SU-DHL-6 (cell line): ENCODE measurements around the gene MAP1B.

ENCODE experiments used
- H2AFZ ChIP-seq: fragments of 200-600 bp; sonication (generic); 2 replicates; pipeline ENCODE4 v1.6.1; 2014; ENCODE audit warnings: low read depth, mild to moderate bottlenecking, moderate library complexity, mixed read lengths, antibody characterized with exemption, low read length; ENCODE audit not compliant: severe bottlenecking
- H3F3A ChIP-seq: fragments of 200-600 bp; shearing (Covaris generic); 2 replicates; pipeline ENCODE4 v1.6.0; 2016; ENCODE audit warnings: antibody characterized with exemption, mild to moderate bottlenecking; ENCODE audit not compliant: insufficient read depth
- H3K27ac ChIP-seq: fragments of 200-600 bp; sonication (generic); 2 replicates; pipeline ENCODE4 v1.5.1; 2016; ENCODE audit warnings: low read depth, mild to moderate bottlenecking, low read length, moderate library complexity, mixed read lengths
- H3K27me3 ChIP-seq: fragments of 200-600 bp; sonication (generic), shearing (Covaris generic); 2 replicates; pipeline ENCODE4 v1.6.0; 2014; ENCODE audit warnings: mild to moderate bottlenecking, low read length
- H3K36me3 ChIP-seq: fragments of 200-600 bp; sonication (generic); 2 replicates; pipeline ENCODE4 v1.6.1; 2014; ENCODE audit warnings: mild to moderate bottlenecking, low read length, mixed read lengths
- H3K4me2 ChIP-seq: fragments of 300-600, 200-600 bp; shearing (Covaris generic), sonication (generic); 2 replicates; pipeline ENCODE4 v1.6.0; 2014; ENCODE audit warnings: low read length, low read depth, mild to moderate bottlenecking; ENCODE audit not compliant: poor library complexity, severe bottlenecking
- H3K4me3 ChIP-seq: fragments of 200-600 bp; sonication (generic); 2 replicates; pipeline ENCODE4 v1.5.1; 2014; ENCODE audit warnings: antibody characterized with exemption, low read length, mild to moderate bottlenecking, mixed read lengths; ENCODE audit not compliant: insufficient read depth, poor library complexity, severe bottlenecking
- H3K79me2 ChIP-seq: fragments of 200-600 bp; sonication (generic); 2 replicates; pipeline ENCODE4 v1.6.1; 2014; ENCODE audit warnings: mild to moderate bottlenecking, low read length, moderate library complexity; ENCODE audit not compliant: insufficient read depth
- H3K9ac ChIP-seq: fragments of 200-600 bp; sonication (generic); 2 replicates; pipeline ENCODE4 v1.7.0; 2014; ENCODE audit warnings: mild to moderate bottlenecking, low read length
- H3K9me2 ChIP-seq: fragments of 200-600 bp; sonication (generic); replicated peaks from 2 replicates; pipeline ENCODE4 v1.6.1; 2014; ENCODE audit warnings: low read length; ENCODE audit not compliant: insufficient read depth
- H3K9me3 ChIP-seq: fragments of 200-600 bp; sonication (generic); 2 replicates; pipeline ENCODE4 v1.6.1; 2014; ENCODE audit warnings: low read length, mixed read lengths; ENCODE audit not compliant: insufficient read depth
- H4K20me1 ChIP-seq: fragments of 200-600 bp; sonication (generic); 2 replicates; pipeline ENCODE4 v1.6.1; 2014; ENCODE audit warnings: low read depth, mild to moderate bottlenecking, antibody characterized with exemption, low read length, moderate library complexity, mixed read lengths
- EZH2phosphoT487 ChIP-seq: fragments of 200-600 bp; sonication (generic), shearing (Covaris generic); conservative IDR thresholded peaks from 2 replicates; pipeline ENCODE4 v1.6.1; 2018; ENCODE audit warnings: mild to moderate bottlenecking, antibody characterized with exemption, low read length, moderate library complexity, mixed read lengths
- TF ChIP-seq, protein P1 (sequence below): fragments of 200-600 bp; sonication (generic); IDR thresholded peaks from one replicate; pipeline ENCODE4 v1.5.1; 2017; ENCODE audit warnings: antibody characterized with exemption, mild to moderate bottlenecking, low read length, moderate library complexity; ENCODE audit not compliant: insufficient read depth, poor library complexity, severe bottlenecking

Gene MAP1B

DNA sequence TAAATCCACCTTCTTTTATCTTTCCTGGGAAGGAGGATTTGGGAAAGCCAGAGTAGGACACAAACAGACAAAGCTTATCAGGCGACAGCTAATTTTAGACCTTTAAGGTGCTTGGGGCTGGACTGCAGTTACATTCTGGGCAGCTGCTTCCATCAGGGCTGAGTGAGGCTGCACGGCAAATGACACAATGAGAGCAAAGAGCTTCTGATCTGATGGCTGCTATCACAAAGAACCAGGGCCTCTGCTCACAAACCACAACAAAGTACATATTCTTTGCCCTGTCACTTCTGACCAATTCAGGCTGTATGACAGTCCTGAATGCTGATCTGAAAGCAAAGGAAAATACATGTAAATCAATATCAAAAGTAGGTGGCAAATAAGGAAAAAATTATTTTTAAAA is 119.7 kb downstream of the MAP1B start:
- no peak overlapping the region for H3K27ac ChIP-seq
- H3K9ac ChIP-seq: no peak overlapping the region
- TF ChIP-seq EZH2phosphoT487: no peak
- TF ChIP-seq, protein P1, sequence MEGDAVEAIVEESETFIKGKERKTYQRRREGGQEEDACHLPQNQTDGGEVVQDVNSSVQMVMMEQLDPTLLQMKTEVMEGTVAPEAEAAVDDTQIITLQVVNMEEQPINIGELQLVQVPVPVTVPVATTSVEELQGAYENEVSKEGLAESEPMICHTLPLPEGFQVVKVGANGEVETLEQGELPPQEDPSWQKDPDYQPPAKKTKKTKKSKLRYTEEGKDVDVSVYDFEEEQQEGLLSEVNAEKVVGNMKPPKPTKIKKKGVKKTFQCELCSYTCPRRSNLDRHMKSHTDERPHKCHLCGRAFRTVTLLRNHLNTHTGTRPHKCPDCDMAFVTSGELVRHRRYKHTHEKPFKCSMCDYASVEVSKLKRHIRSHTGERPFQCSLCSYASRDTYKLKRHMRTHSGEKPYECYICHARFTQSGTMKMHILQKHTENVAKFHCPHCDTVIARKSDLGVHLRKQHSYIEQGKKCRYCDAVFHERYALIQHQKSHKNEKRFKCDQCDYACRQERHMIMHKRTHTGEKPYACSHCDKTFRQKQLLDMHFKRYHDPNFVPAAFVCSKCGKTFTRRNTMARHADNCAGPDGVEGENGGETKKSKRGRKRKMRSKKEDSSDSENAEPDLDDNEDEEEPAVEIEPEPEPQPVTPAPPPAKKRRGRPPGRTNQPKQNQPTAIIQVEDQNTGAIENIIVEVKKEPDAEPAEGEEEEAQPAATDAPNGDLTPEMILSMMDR: no peak
- H3K79me2 ChIP-seq: no peaks in the 10 kb centered on the region
- H3K27me3 ChIP-seq: no peaks in the 10 kb centered on the region
- H3K4me3 ChIP-seq: no peak overlapping the region
- H3K9me2 ChIP-seq: no peaks in the 10 kb centered on the region
- peaks cover 62% of the 10 kb centered on the region for H3K36me3 ChIP-seq
- H3K9me3 ChIP-seq: no peaks in the 10 kb centered on the region
- no peak overlapping the region for H3K4me2 ChIP-seq
- no peaks in the 10 kb centered on the region for H4K20me1 ChIP-seq
- no peak overlapping the region for H2AFZ ChIP-seq
- H3F3A ChIP-seq: no peaks in the 10 kb centered on the region

DNA sequence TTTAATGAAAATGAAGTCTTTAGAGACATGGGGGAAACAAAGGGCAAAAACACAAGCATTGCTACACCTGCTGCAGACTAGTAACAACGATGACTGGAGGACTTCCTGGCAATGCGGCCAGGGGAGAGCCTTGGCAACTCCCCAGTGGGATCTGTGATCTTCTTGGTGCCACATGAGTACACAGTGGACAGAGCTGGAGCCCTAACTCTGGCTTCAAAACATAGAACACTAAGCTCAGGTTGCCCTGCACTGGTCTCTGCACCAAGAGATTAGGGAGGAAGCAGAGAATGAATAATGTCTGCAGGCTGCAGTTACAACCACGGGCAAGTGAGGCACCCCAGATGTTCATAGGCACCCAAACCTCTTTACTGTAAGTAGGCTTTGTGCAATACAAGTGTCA is 121.7 kb downstream of the MAP1B start:
- Histone ChIP-seq H3K4me2 (no peak overlapping the region), H3K27me3 (no peaks in the 10 kb centered on the region), H3K9me3 (no peaks in the 10 kb centered on the region), H3F3A (peaks cover 4% of the 10 kb centered on the region; the same call in 1 of the 2 replicates), H3K27ac (no peak overlapping the region), H2AFZ (no peak overlapping the region), H3K9ac (no peak overlapping the region), H3K9me2 (no peaks in the 10 kb centered on the region), H4K20me1 (no peaks in the 10 kb centered on the region), H3K4me3 (no peak overlapping the region), H3K36me3 (peaks cover 48% of the 10 kb centered on the region), H3K79me2 (no peaks in the 10 kb centered on the region)
- TF ChIP-seq EZH2phosphoT487: no peak
- TF ChIP-seq, protein P1: no peak

DNA sequence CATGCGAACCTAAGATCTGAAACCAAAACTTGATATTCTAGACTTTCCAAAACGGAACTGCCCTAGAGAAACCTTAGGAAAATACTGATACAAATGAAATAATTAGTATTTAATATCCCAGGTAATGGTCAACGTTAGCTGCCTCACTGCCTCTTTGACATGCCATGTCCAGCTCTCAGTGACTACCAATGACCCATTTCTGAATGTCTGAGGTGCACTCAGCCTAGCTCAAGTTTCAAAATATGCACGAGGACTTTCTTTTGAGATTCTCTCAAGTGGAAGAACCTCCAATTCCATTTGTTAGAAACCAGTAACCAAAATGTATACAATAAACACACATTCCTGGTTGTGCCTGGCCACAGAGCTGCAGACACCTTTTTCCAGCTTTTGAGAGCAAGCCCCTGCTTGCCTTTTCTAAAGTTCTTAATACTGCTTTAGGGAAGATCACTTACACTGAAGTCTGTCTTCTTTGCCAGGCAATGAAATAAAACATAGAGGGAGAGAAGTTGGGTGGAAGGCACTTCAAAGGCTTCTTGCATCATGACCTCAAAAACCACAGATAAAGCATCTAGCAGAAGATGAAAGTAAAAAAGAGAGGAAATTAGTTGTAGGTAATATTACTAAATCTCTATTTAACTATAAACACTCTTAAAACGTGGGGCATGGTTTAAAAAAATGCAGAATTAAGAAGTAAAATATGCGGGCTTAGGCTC is 124.9 kb downstream of the MAP1B start:
- H3K9me2 ChIP-seq: no peaks in the 10 kb centered on the region
- H3K36me3 ChIP-seq: peaks cover 48% of the 10 kb centered on the region
- H3K79me2 ChIP-seq: no peaks in the 10 kb centered on the region
- H4K20me1 ChIP-seq: no peaks in the 10 kb centered on the region
- H3F3A ChIP-seq: peaks cover 4% of the 10 kb centered on the region; the same call in 1 of the 2 replicates
- TF ChIP-seq EZH2phosphoT487: no peak
- H2AFZ ChIP-seq: no peak overlapping the region
- H3K9ac ChIP-seq: no peak overlapping the region
- H3K27ac ChIP-seq: peak overlapping the region; percentile 25
- H3K4me3 ChIP-seq: no peak overlapping the region
- no peaks in the 10 kb centered on the region for H3K27me3 ChIP-seq
- H3K4me2 ChIP-seq: peak overlapping the region; percentile 16
- no peaks in the 10 kb centered on the region for H3K9me3 ChIP-seq

DNA sequence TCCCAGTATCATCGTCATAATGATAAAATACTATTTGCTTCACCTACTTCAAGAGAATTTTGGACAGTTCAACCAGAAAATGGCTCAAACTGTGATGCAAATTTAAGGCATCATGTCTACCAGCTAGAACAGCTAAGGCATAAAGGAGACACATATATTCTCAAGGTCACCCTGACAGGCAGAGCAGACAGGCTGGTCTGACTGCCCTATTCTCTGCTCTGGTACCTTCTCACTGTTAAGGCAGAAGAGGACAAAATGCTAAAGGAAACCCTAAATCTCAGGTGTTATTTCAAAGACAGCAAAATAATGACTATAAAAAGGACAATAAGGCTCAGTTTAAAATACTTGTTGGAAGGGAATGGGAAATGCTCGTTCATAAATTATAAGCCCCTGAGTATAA is 125.6 kb downstream of the MAP1B start:
- Histone ChIP-seq H3F3A (peaks cover 4% of the 10 kb centered on the region; the same call in 1 of the 2 replicates), H3K9me3 (no peaks in the 10 kb centered on the region), H3K27me3 (no peaks in the 10 kb centered on the region), H3K4me3 (no peak overlapping the region), H3K9ac (no peak overlapping the region), H3K4me2 (peak overlapping the region; percentile 16), H3K79me2 (no peaks in the 10 kb centered on the region), H2AFZ (no peak overlapping the region), H3K36me3 (peaks cover 52% of the 10 kb centered on the region), H4K20me1 (no peaks in the 10 kb centered on the region), H3K9me2 (no peaks in the 10 kb centered on the region), H3K27ac (peak overlapping the region; percentile 25)
- TF ChIP-seq, protein P1: no peak
- TF ChIP-seq EZH2phosphoT487: no peak
